Measurements from ENCODE around the gene ARHGAP8. TPM values are rescaled to one million over a fixed set of nuclear protein-coding genes. Genes with fewer than 3 reads are reported as not detected.

Gene ARHGAP8
- total RNA-seq, 2 experiments from 2014 or later, result 5.7 to 6.3 TPM

DNA sequence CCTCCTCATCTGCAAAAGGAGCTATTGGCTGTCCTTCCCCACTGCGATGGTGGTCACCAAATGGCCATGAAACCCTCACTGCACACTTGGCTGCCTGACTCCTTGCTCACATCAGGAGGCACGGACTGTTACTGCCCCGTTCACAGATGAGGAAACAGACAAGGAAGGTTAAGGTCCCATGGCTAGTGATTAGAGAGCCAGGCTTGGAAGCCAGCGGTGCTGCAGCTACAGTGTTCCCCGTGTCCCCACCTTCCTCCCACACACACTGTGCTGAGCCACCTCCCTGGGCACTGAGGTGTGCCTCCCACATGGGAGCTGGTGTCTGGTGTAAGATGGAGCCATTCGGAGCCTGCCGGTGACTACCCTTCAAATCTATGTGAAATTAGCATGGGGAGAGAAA is 2.6 kb downstream of the ARHGAP8 start:
- Histone ChIP-seq H3K4me1 (ENCODE audit: insufficient read depth, low read length) (peaks cover 13% of the 10 kb centered on the region), H3K4me3 (ENCODE audit: low read length) (no peak overlapping the region), H3K9me3 (ENCODE audit: control insufficient read depth in 1 of 2, insufficient read depth in 1 of 2, low read length in 2 of 2) (peaks cover 0 to 19% of the 10 kb centered on the region in 2 experiments), H3K36me3 (ENCODE audit: insufficient read depth, low read length) (no peaks in the 10 kb centered on the region), H3K27me3 (ENCODE audit: control insufficient read depth in 1 of 2, insufficient read depth in 2 of 2, low read length in 2 of 2) (peaks cover 47 to 50% of the 10 kb centered on the region in 2 experiments), H3K27ac (ENCODE audit: low read depth in 1 of 2, low read length in 2 of 2) (no peak overlapping the region)
- ChIA-PET CTCF (interaction anchor here (0.6 kb wide), 1 partner anchor 634 kb away, joined by 4 read pairs; no protein-coding TSS in a partner anchor), POLR2A (no interaction called here)
- no peak overlapping the region for H3K27ac Mint-ChIP-seq
- ATAC-seq (ENCODE audit: poor library complexity) (no peak), DNase-seq (no peak)
- intact Hi-C loops (cut with DNase I, micrococcal nuclease), result no loop called here
- H3K4me1 Mint-ChIP-seq (ENCODE audit: low read depth), result no peaks in the 10 kb centered on the region
- no peak overlapping the region for H3K4me3 Mint-ChIP-seq
- no peaks in the 10 kb centered on the region for H3K36me3 Mint-ChIP-seq (ENCODE audit: low read depth)
- H3K27me3 Mint-ChIP-seq, result peaks cover 78% of the 10 kb centered on the region
- TF ChIP-seq, protein P1, sequence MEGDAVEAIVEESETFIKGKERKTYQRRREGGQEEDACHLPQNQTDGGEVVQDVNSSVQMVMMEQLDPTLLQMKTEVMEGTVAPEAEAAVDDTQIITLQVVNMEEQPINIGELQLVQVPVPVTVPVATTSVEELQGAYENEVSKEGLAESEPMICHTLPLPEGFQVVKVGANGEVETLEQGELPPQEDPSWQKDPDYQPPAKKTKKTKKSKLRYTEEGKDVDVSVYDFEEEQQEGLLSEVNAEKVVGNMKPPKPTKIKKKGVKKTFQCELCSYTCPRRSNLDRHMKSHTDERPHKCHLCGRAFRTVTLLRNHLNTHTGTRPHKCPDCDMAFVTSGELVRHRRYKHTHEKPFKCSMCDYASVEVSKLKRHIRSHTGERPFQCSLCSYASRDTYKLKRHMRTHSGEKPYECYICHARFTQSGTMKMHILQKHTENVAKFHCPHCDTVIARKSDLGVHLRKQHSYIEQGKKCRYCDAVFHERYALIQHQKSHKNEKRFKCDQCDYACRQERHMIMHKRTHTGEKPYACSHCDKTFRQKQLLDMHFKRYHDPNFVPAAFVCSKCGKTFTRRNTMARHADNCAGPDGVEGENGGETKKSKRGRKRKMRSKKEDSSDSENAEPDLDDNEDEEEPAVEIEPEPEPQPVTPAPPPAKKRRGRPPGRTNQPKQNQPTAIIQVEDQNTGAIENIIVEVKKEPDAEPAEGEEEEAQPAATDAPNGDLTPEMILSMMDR (IDR thresholded peaks at IDR 0.05), result no peak
- no peaks in the 10 kb centered on the region for H3K9me3 Mint-ChIP-seq

DNA sequence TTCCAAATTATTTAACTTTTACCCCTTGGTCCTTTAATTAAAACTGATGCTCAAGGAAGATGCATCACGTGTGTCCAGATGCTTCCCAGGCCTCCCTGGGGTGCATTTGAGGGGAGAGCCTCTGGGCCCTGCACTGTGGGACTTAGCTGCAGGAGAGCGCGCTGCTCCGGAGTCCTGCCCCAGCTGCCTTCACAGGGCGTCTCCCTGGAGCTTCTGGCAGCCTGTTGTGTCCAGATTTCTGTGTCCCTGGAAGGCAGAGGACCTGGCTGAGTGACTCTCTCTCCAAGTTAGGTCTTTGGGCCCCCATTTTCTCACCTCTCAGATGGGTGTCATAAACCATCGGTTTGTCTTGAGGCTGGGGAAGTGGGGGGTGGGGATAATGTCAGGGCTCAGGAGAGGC is 3.0 kb downstream of the ARHGAP8 start:
- Mint-ChIP-seq H3K4me3 (no peak overlapping the region), H3K9me3 (no peaks in the 10 kb centered on the region), H3K27me3 (peaks cover 74% of the 10 kb centered on the region), H3K27ac (no peak overlapping the region), H3K36me3 (ENCODE audit: low read depth) (no peaks in the 10 kb centered on the region), H3K4me1 (ENCODE audit: low read depth) (no peaks in the 10 kb centered on the region)
- no peak overlapping the region for H3K27ac ChIP-seq (ENCODE audit: low read depth in 1 of 2, low read length in 2 of 2)
- H3K4me3 ChIP-seq (ENCODE audit: low read length), result no peak overlapping the region
- ChIA-PET POLR2A (no interaction called here), CTCF (interaction anchor here (0.6 kb wide), 1 partner anchor 633 kb away, joined by 4 read pairs; no protein-coding TSS in a partner anchor)
- ATAC-seq (ENCODE audit: poor library complexity) (no peak), DNase-seq (no peak)
- H3K9me3 ChIP-seq (ENCODE audit: control insufficient read depth in 1 of 2, insufficient read depth in 1 of 2, low read length in 2 of 2), result peaks cover 0 to 19% of the 10 kb centered on the region in 2 experiments
- TF ChIP-seq, protein P1 (IDR thresholded peaks at IDR 0.05), result no peak
- H3K36me3 ChIP-seq (ENCODE audit: insufficient read depth, low read length), result no peaks in the 10 kb centered on the region
- H3K4me1 ChIP-seq (ENCODE audit: insufficient read depth, low read length), result peaks cover 13% of the 10 kb centered on the region
- intact Hi-C loops (cut with DNase I, micrococcal nuclease), result no loop called here
- peaks cover 47 to 48% of the 10 kb centered on the region in 2 experiments for H3K27me3 ChIP-seq (ENCODE audit: control insufficient read depth in 1 of 2, insufficient read depth in 2 of 2, low read length in 2 of 2)

DNA sequence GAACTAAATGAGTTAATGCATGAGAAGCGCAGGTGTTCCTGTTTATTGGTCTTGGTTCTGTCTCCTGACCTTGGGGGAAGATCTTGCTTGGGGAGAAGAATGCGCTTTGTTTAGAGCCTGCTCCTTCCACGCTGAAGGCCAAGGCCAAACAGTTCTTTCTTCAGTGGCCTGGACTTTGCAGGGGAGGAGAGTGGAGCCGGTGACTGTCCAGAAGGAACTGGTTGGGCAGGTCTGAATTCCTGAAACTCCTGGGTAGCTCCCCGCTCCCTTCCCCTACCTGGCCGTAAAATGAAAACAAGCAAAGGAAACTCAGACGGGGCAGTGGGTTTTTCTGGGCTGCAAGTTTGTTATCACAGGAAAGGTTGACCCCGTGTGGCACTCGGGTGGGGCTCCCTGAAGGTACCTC is 3.6 kb downstream of the ARHGAP8 start:
- no peak overlapping the region for H3K27ac ChIP-seq (ENCODE audit: low read depth in 1 of 2, low read length in 2 of 2)
- TF ChIP-seq, protein P1 (IDR thresholded peaks at IDR 0.05), result no peak
- Mint-ChIP-seq H3K4me3 (no peak overlapping the region), H3K4me1 (ENCODE audit: low read depth) (no peaks in the 10 kb centered on the region), H3K27me3 (peaks cover 70% of the 10 kb centered on the region), H3K9me3 (no peaks in the 10 kb centered on the region), H3K36me3 (ENCODE audit: low read depth) (no peaks in the 10 kb centered on the region), H3K27ac (no peak overlapping the region)
- ChIA-PET POLR2A (no interaction called here), CTCF (no interaction called here)
- no peak for DNase-seq
- ATAC-seq (ENCODE audit: poor library complexity), result no peak
- H3K27me3 ChIP-seq (ENCODE audit: control insufficient read depth in 1 of 2, insufficient read depth in 2 of 2, low read length in 2 of 2), result peaks cover 41 to 44% of the 10 kb centered on the region in 2 experiments
- intact Hi-C loops (cut with DNase I, micrococcal nuclease), result no loop called here
- no peaks in the 10 kb centered on the region for H3K36me3 ChIP-seq (ENCODE audit: insufficient read depth, low read length)
- H3K9me3 ChIP-seq (ENCODE audit: control insufficient read depth in 1 of 2, insufficient read depth in 1 of 2, low read length in 2 of 2), result peaks cover 0 to 19% of the 10 kb centered on the region in 2 experiments
- H3K4me1 ChIP-seq (ENCODE audit: insufficient read depth, low read length), result peaks cover 13% of the 10 kb centered on the region
- H3K4me3 ChIP-seq (ENCODE audit: low read length), result no peak overlapping the region
